Mesothelial cell of epicardium (in vitro differentiated cells): ENCODE measurements around the gene GRIN3B. TPM values are rescaled to one million over a fixed set of nuclear protein-coding genes. Genes with fewer than 3 reads are reported as not detected.

Experiments
- DNase-seq, 2 experiments: peaks; one replicate each; pipeline ENCODE4 v3.0.0; 2021; ENCODE audit warnings: low spot score in 2 of 2; ENCODE audit not compliant: unreplicated experiment in 2 of 2
- H3K27ac Mint-ChIP-seq: 2 replicates; pipeline ENCODE4 v1.8.0; 2021; ENCODE audit warnings: mixed read lengths
- H3K27me3 Mint-ChIP-seq: 2 replicates; pipeline ENCODE4 v1.8.0; 2021; ENCODE audit warnings: low read depth, mixed read lengths
- H3K36me3 Mint-ChIP-seq: 2 replicates; pipeline ENCODE4 v1.8.0; 2021; ENCODE audit warnings: mixed read lengths
- H3K4me1 Mint-ChIP-seq: 2 replicates; pipeline ENCODE4 v1.8.0; 2021; ENCODE audit warnings: mixed read lengths
- H3K4me3 Mint-ChIP-seq: 2 replicates; pipeline ENCODE4 v1.8.0; 2021; ENCODE audit warnings: mild to moderate bottlenecking, moderate library complexity, mixed read lengths
- H3K9me3 Mint-ChIP-seq: 2 replicates; pipeline ENCODE4 v1.8.0; 2021; ENCODE audit warnings: mixed read lengths
- CTCF ChIP-seq: fragments of 200-600 bp; sonication (generic); IDR thresholded peaks from one replicate; pipeline ENCODE4 v1.5.0; 2021; ENCODE audit warnings: antibody characterized with exemption; ENCODE audit not compliant: unreplicated experiment
- total RNA-seq: library from RNA; stranded (reverse); gene quantifications from 3 replicates; pipeline ENCODE4 v1.2.1, GENCODE V29; 2021

The GRIN3B gene
- total RNA-seq, 1 donor from 2014 or later = 0.34 TPM

- Mint-ChIP-seq H3K4me3 (peak overlapping the region; percentile 96), H3K4me1 (peaks cover 21% of the 10 kb centered on the region), H3K27ac (peak overlapping the region; percentile 95), H3K27me3 (no peaks in the 10 kb centered on the region), H3K9me3 (no peaks in the 10 kb centered on the region), H3K36me3 (peaks cover 11% of the 10 kb centered on the region)
- no peak for TF ChIP-seq CTCF
- no peak for DNase-seq
Observed at GRCh38 chr19:1027650-1028061, 27.4 kb downstream of the GRIN3B start.

- peak; percentile 79 to 83 for DNase-seq
Observed at GRCh38 chr19:1028062-1028926, 28.1 kb downstream of the GRIN3B start.

GRCh38 chr19:1032264-1032867, 32.1 kb downstream of the GRIN3B start:
- Mint-ChIP-seq H3K4me1 (peaks cover 18% of the 10 kb centered on the region), H3K36me3 (peaks cover 23% of the 10 kb centered on the region), H3K4me3 (no peak overlapping the region), H3K27me3 (no peaks in the 10 kb centered on the region), H3K9me3 (no peaks in the 10 kb centered on the region), H3K27ac (no peak overlapping the region)
- no peak for TF ChIP-seq CTCF
- no peak for DNase-seq

More at GRCh38 chr19:1028062-1028926, 28.1 kb downstream of the GRIN3B start:
- peak overlapping the region; percentile 96 for H3K4me3 Mint-ChIP-seq
- peaks cover 12% of the 10 kb centered on the region for H3K36me3 Mint-ChIP-seq
- H3K27me3 Mint-ChIP-seq = no peaks in the 10 kb centered on the region
- H3K9me3 Mint-ChIP-seq = no peaks in the 10 kb centered on the region
- peak overlapping the region; percentile 95 for H3K27ac Mint-ChIP-seq
- H3K4me1 Mint-ChIP-seq = peaks cover 21% of the 10 kb centered on the region
- TF ChIP-seq CTCF = no peak

- DNase-seq = no peak
- Mint-ChIP-seq H3K36me3 (peaks cover 25% of the 10 kb centered on the region), H3K4me3 (no peak overlapping the region), H3K27me3 (no peaks in the 10 kb centered on the region), H3K9me3 (no peaks in the 10 kb centered on the region), H3K4me1 (peaks cover 15% of the 10 kb centered on the region), H3K27ac (no peak overlapping the region)
- TF ChIP-seq CTCF = no peak
Observed at GRCh38 chr19:1035998-1036621, 35.9 kb downstream of the GRIN3B start.

GRCh38 chr19:1037621-1038064, 37.4 kb downstream of the GRIN3B start:
- Mint-ChIP-seq H3K36me3 (peaks cover 20% of the 10 kb centered on the region), H3K4me1 (peaks cover 19% of the 10 kb centered on the region), H3K4me3 (no peak overlapping the region), H3K9me3 (no peaks in the 10 kb centered on the region), H3K27ac (peak overlapping the region; percentile 72), H3K27me3 (no peaks in the 10 kb centered on the region)
- no peak for TF ChIP-seq CTCF
- DNase-seq = no peak
